Fibroblast of lung (primary cell): ENCODE results near the gene KDM4E. TPM values are rescaled to one million over a fixed set of nuclear protein-coding genes. Genes with fewer than 3 reads are reported as not detected.
"Not testable (repeated sequence)": the region's sequence is repeated elsewhere in the genome, so short reads cannot be mapped to it uniquely, and the experiment has no call there.

Source experiments
- DNase-seq, 2 donors: peaks; one replicate each; pipeline versions ENCODE4 v3.0.0 to v3.0.0-alpha.2; 2010; ENCODE audit warnings: low read depth in 2 of 2
- H2AFZ ChIP-seq: 2 replicates; pipeline ENCODE4 v1.5.1; 2012; ENCODE audit warnings: low read length, control low read depth, inconsistent platforms
- H3K27ac ChIP-seq: 2 replicates; pipeline ENCODE4 v1.5.1; 2011; ENCODE audit warnings: low read length, control low read depth; ENCODE audit not compliant: insufficient read depth
- H3K27me3 ChIP-seq: 2 replicates; pipeline ENCODE4 v1.5.1; 2011; ENCODE audit warnings: mild to moderate bottlenecking, low read length; ENCODE audit not compliant: control insufficient read depth, insufficient read depth
- H3K36me3 ChIP-seq: 2 replicates; pipeline ENCODE4 v1.5.1; 2011; ENCODE audit warnings: low read length; ENCODE audit not compliant: control insufficient read depth, insufficient read depth
- H3K4me1 ChIP-seq: 2 replicates; pipeline ENCODE4 v1.5.1; 2011; ENCODE audit warnings: low read length; ENCODE audit not compliant: control insufficient read depth, insufficient read depth; ENCODE audit errors: extremely low read depth
- H3K4me2 ChIP-seq: 2 replicates; pipeline ENCODE4 v1.5.1; 2011; ENCODE audit warnings: low read length, control low read depth; ENCODE audit not compliant: insufficient read depth; ENCODE audit errors: extremely low read depth
- H3K4me3 ChIP-seq, 4 experiments: fragments of 200-600 bp in 1 of 4; sonication (generic) in 1 of 4; replicated peaks in 1 of 4; 2 replicates each; pipeline ENCODE4 v1.5.1; 2011 to 2016; ENCODE audit warnings: low read length in 4 of 4, low read depth in 3 of 4, mild to moderate bottlenecking in 3 of 4, control low read depth in 2 of 4, inconsistent platforms in 1 of 4, mixed read lengths in 1 of 4; ENCODE audit not compliant: insufficient read depth in 1 of 4; ENCODE audit errors: control extremely low read depth in 1 of 4
- H3K79me2 ChIP-seq: 2 replicates; pipeline ENCODE4 v1.5.1; 2012; ENCODE audit warnings: mild to moderate bottlenecking, low read length, inconsistent platforms; ENCODE audit not compliant: control insufficient read depth, insufficient read depth
- H3K9ac ChIP-seq: 2 replicates; pipeline ENCODE4 v1.5.1; 2011; ENCODE audit warnings: mild to moderate bottlenecking, low read length, control low read depth; ENCODE audit not compliant: insufficient read depth
- H3K9me3 ChIP-seq: 2 replicates; pipeline ENCODE4 v1.5.1; 2012; ENCODE audit warnings: low read depth, low read length; ENCODE audit not compliant: control insufficient read depth, insufficient read depth
- H4K20me1 ChIP-seq: 2 replicates; pipeline ENCODE4 v1.5.1; 2011; ENCODE audit warnings: low read length; ENCODE audit not compliant: control insufficient read depth, insufficient read depth; ENCODE audit errors: extremely low read depth
- CTCF ChIP-seq, 2 donors: IDR thresholded peaks in 1 of 2; conservative IDR thresholded peaks in 1 of 2; 1 replicate in 1 of 2; 2 replicates in 1 of 2; pipeline ENCODE4 v1.5.1; 2011 to 2012; ENCODE audit warnings: low read length in 2 of 2, control low read depth in 1 of 2, inconsistent platforms in 1 of 2, low read depth in 1 of 2, mild to moderate bottlenecking in 1 of 2
- EZH2 ChIP-seq: IDR thresholded peaks from 2 replicates; pipeline ENCODE4 v1.5.1; 2012; ENCODE audit warnings: low read length, control low read depth, mild to moderate bottlenecking; ENCODE audit errors: missing control alignments
- polyA plus RNA-seq, 2 donors: library from polyadenylated mRNA; depleted of rRNA in 1 of 2; stranded (reverse) in 1 of 2; unstranded in 1 of 2; fragments of >200 nt; gene quantifications; 2 replicates each; pipeline ENCODE4 v1.2.1, GENCODE V29; 2011 to 2012; ENCODE audit warnings: missing spikeins in 1 of 2
- total RNA-seq: library from RNA; depleted of rRNA; stranded (reverse); fragments of >200 nt; gene quantifications from 2 replicates; pipeline ENCODE4 v1.2.1, GENCODE V29; 2014

The KDM4E gene
- total and polyA plus RNA-seq, 2 donors (not counting 1 experiment from before 2014, with no cell fraction given) = not detected

- peak overlapping the region in 1 of 4 experiments; percentile 29 for H3K4me3 ChIP-seq
- not testable (repeated sequence) for H3K9me3 ChIP-seq, H3K9ac ChIP-seq, H3K4me1 ChIP-seq, H4K20me1 ChIP-seq, H3K27ac ChIP-seq, H3K79me2 ChIP-seq, H3K36me3 ChIP-seq, H2AFZ ChIP-seq, H3K27me3 ChIP-seq, H3K4me2 ChIP-seq
- DNase-seq = peak; percentile 6 to 13
- TF ChIP-seq CTCF (conservative IDR thresholded peaks at IDR 0.05 in 1 of 2, IDR thresholded peaks at IDR 0.05 in 1 of 2; ENCODE audit: low read depth in 1 of 2, low read length in 2 of 2) = peak in 1 of 2 donors; percentile 3
Observed at GRCh38 chr11:95037356-95038035, 12.4 kb downstream of the KDM4E start.

- no peak overlapping the region for H2AFZ ChIP-seq
- H3K79me2 ChIP-seq = no peaks in the 10 kb centered on the region
- H3K4me1 ChIP-seq = no peaks in the 10 kb centered on the region
- no peak for DNase-seq
- H3K27me3 ChIP-seq = peaks cover 23% of the 10 kb centered on the region
- no peaks in the 10 kb centered on the region for H4K20me1 ChIP-seq
- no peaks in the 10 kb centered on the region for H3K36me3 ChIP-seq
- H3K4me3 ChIP-seq = no peak overlapping the region
- H3K27ac ChIP-seq = no peak overlapping the region
- TF ChIP-seq CTCF (conservative IDR thresholded peaks at IDR 0.05 in 1 of 2, IDR thresholded peaks at IDR 0.05 in 1 of 2; ENCODE audit: low read depth in 1 of 2, low read length in 2 of 2) = no peak
- no peak for TF ChIP-seq EZH2
- no peak overlapping the region for H3K4me2 ChIP-seq
- no peaks in the 10 kb centered on the region for H3K9me3 ChIP-seq
- no peak overlapping the region for H3K9ac ChIP-seq
Observed at GRCh38 chr11:95042239-95042638, 17.2 kb downstream of the KDM4E start.

GRCh38 chr11:95042906-95043305 lies 17.8 kb downstream of the KDM4E start:
- no peak for DNase-seq

More at GRCh38 chr11:95042906-95043305, 17.8 kb downstream of the KDM4E start:
- Histone ChIP-seq H3K79me2 (no peaks in the 10 kb centered on the region), H3K4me1 (no peaks in the 10 kb centered on the region), H3K4me3 (no peak overlapping the region), H3K9me3 (no peaks in the 10 kb centered on the region), H3K27ac (no peak overlapping the region), H3K4me2 (no peak overlapping the region), H3K36me3 (no peaks in the 10 kb centered on the region), H3K27me3 (peaks cover 23% of the 10 kb centered on the region), H2AFZ (no peak overlapping the region), H3K9ac (no peak overlapping the region), H4K20me1 (no peaks in the 10 kb centered on the region)
- no peak for TF ChIP-seq EZH2
- TF ChIP-seq CTCF (conservative IDR thresholded peaks at IDR 0.05 in 1 of 2, IDR thresholded peaks at IDR 0.05 in 1 of 2; ENCODE audit: low read depth in 1 of 2, low read length in 2 of 2) = no peak
